Right lung (tissue), 5 donors: Measurements from ENCODE around the gene SLC12A7. TPM values are rescaled to one million over a fixed set of nuclear protein-coding genes. Genes with fewer than 3 reads are reported as not detected.
"Not testable (repeated sequence)": the region's sequence is repeated elsewhere in the genome, so short reads cannot be mapped to it uniquely, and the experiment has no call there.

Experiments used
- DNase-seq, 2 donors: peaks; one replicate each; pipeline ENCODE4 v3.0.0-alpha.2; 2013
- polyA plus RNA-seq, 5 donors: library from polyadenylated mRNA; unstranded; fragments of 120-200 nt; gene quantifications; one replicate each; pipeline versions ENCODE4 v1.2.1 to v1.2.3, GENCODE V29; 2013; ENCODE audit warnings: inconsistent platforms in 1 of 5, low replicate concordance in 1 of 5; ENCODE audit not compliant: insufficient read length in 5 of 5, insufficient read depth in 1 of 5

SLC12A7 gene
- polyA plus RNA-seq, 5 donors, result 21.8 to 34.2 (median 30.1) TPM

GRCh38 chr5:1127959-1128785 is 16.3 kb upstream of the SLC12A7 start:
- DNase-seq, result no peak

- DNase-seq, result not testable (repeated sequence)
Measured at GRCh38 chr5:1125695-1126094, 13.8 kb upstream of the SLC12A7 start.

GRCh38 chr5:1125030-1125357 is 13.1 kb upstream of the SLC12A7 start:
- DNase-seq, result peak; percentile 76 to 83

GRCh38 chr5:1124205-1125029 is 12.6 kb upstream of the SLC12A7 start:
- no peak for DNase-seq

- DNase-seq, result no peak
Measured at GRCh38 chr5:1123418-1124147, 11.7 kb upstream of the SLC12A7 start.

GRCh38 chr5:1122511-1123294 is 10.8 kb upstream of the SLC12A7 start:
- no peak for DNase-seq

GRCh38 chr5:1121891-1122290 is 10.0 kb upstream of the SLC12A7 start:
- DNase-seq, result no peak

- no peak for DNase-seq
Measured at GRCh38 chr5:1121044-1121443, 9.2 kb upstream of the SLC12A7 start.

- DNase-seq, result no peak
Measured at GRCh38 chr5:1120236-1120999, 8.6 kb upstream of the SLC12A7 start.

- no peak for DNase-seq
Measured at GRCh38 chr5:1119312-1119831, 7.5 kb upstream of the SLC12A7 start.

- no peak for DNase-seq
Measured at GRCh38 chr5:1118738-1119137, 6.9 kb upstream of the SLC12A7 start.

- no peak for DNase-seq
Measured at GRCh38 chr5:1118231-1118698, 6.4 kb upstream of the SLC12A7 start.

GRCh38 chr5:1116977-1117376 is 5.1 kb upstream of the SLC12A7 start:
- no peak for DNase-seq

- no peak for DNase-seq
Measured at GRCh38 chr5:1116109-1116740, 4.4 kb upstream of the SLC12A7 start.

- DNase-seq, result no peak
Measured at GRCh38 chr5:1115123-1115815, 3.4 kb upstream of the SLC12A7 start.

GRCh38 chr5:1113805-1114586 is 2.1 kb upstream of the SLC12A7 start:
- DNase-seq, result no peak

- DNase-seq, result no peak
Measured at GRCh38 chr5:1113332-1113690, 1.4 kb upstream of the SLC12A7 start.

GRCh38 chr5:1112596-1113331 is 901 bp upstream of the SLC12A7 start:
- no peak for DNase-seq
